Rectal smooth muscle tissue (tissue), 1 donor: ENCODE results near the gene FAM193B.
A peak's percentile ranks its signal among the peaks of the same experiment; 100 is the strongest.

Experiments
- H3K27ac ChIP-seq: one replicate; pipeline ENCODE4 v1.7.0; 2013; ENCODE audit warnings: low read depth, low read length, inconsistent platforms
- H3K27me3 ChIP-seq: one replicate; pipeline ENCODE4 v1.7.0; 2013; ENCODE audit warnings: low read length; ENCODE audit not compliant: control insufficient read depth, insufficient read depth
- H3K36me3 ChIP-seq: one replicate; pipeline ENCODE4 v1.7.0; 2013; ENCODE audit warnings: low read length; ENCODE audit not compliant: control insufficient read depth, insufficient read depth
- H3K4me1 ChIP-seq: one replicate; pipeline ENCODE4 v1.7.0; 2013; ENCODE audit warnings: low read length; ENCODE audit not compliant: control insufficient read depth, insufficient read depth
- H3K4me3 ChIP-seq: one replicate; pipeline ENCODE4 v1.7.0; 2013; ENCODE audit warnings: low read length
- H3K9ac ChIP-seq: one replicate; pipeline ENCODE4 v1.7.0; 2013; ENCODE audit warnings: low read length

FAM193B gene

DNA sequence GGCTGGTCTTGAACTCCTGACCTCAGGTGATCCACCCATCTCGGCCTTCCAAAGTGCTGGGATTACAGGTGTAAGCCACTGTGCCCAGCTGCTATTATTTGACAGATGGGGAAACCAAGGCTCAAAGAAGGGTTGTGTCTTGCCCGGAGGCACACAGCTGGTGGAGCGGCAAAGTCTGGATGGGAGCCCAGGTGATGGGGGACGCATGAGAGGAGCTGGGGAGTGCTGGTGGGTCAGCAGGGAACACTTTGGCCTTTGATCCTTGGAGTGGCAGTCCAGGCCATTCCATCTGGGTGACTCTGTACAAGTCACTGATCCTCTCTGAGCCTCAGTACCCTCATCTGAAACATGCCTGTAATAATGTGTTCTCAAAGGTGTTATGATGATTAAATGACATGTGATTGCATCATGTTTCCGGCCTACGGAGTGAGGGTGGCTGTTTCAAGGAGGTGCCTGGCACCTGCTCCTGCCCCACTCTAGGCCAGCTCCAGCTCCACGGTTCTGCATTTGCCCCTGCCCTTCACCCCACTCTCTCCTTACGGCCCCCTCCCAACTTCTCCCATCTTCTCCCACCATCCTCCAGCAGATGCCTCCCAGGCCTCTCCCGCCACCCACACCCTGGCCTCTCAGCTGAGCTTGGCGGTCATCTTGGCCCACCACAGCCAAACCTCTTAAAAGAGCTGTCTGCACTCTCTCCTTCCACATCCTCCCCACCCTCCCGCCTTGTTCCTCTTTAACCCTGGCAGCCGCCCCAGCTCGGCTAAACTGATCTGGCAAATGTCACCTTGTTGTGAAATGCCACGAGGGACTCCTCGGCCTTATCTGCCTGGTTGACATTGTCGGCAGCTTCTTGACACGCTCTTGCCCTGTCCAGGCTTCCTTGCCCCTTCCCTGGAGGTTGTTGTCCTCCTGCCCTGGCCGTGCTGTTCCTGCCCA is 75.4 kb downstream of the FAM193B start:
- H3K36me3 ChIP-seq = peaks cover 3% of the 10 kb centered on the region
- H3K4me1 ChIP-seq = peaks cover 36% of the 10 kb centered on the region
- peak overlapping the region; percentile 42 for H3K9ac ChIP-seq
- peak overlapping the region; percentile 88 for H3K27ac ChIP-seq
- no peaks in the 10 kb centered on the region for H3K27me3 ChIP-seq
- H3K4me3 ChIP-seq = no peak overlapping the region

GRCh38 chr5:177477701-177478477 is 76.5 kb downstream of the FAM193B start:
- H3K27me3 ChIP-seq = no peaks in the 10 kb centered on the region
- H3K36me3 ChIP-seq = peaks cover 3% of the 10 kb centered on the region
- peaks cover 27% of the 10 kb centered on the region for H3K4me1 ChIP-seq
- peak overlapping the region; percentile 72 for H3K27ac ChIP-seq
- no peak overlapping the region for H3K4me3 ChIP-seq
- no peak overlapping the region for H3K9ac ChIP-seq

DNA sequence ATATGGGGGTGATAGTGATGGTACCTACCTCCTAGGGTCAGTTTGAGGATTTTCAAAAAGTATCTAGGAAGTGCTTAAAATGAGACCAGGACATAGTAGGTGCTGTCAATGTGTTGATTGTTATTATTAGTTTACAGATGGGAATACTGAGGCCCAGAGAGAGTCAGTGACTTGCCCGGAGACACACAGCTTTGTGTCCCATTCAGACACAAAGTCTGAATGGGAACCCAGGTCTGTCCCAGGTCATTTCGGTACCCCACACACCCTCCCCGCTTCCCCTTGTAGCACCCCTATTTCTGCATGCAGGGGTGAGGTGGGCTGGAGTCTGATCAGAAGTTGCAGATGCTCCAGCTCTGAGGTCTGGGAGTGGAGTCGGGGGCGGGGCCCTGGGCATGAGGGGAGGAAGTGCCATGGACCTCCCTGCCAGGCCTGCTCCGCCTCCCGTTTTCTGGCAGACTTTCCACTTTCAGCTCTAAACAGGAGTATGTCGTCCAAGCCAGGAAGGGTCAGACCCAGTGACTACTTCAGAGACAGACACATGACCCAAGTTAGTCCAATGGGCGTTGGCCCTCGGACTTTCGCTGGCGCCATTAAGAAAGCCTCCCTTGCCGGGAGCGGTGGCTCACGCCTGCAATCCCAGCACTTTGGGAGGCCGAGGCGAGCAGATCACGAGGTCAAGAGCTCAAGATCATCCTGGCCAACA is 77.7 kb downstream of the FAM193B start:
- peaks cover 1% of the 10 kb centered on the region for H3K36me3 ChIP-seq
- no peaks in the 10 kb centered on the region for H3K27me3 ChIP-seq
- H3K27ac ChIP-seq = peak overlapping the region; percentile 72
- H3K9ac ChIP-seq = no peak overlapping the region
- no peak overlapping the region for H3K4me3 ChIP-seq
- peaks cover 35% of the 10 kb centered on the region for H3K4me1 ChIP-seq

DNA sequence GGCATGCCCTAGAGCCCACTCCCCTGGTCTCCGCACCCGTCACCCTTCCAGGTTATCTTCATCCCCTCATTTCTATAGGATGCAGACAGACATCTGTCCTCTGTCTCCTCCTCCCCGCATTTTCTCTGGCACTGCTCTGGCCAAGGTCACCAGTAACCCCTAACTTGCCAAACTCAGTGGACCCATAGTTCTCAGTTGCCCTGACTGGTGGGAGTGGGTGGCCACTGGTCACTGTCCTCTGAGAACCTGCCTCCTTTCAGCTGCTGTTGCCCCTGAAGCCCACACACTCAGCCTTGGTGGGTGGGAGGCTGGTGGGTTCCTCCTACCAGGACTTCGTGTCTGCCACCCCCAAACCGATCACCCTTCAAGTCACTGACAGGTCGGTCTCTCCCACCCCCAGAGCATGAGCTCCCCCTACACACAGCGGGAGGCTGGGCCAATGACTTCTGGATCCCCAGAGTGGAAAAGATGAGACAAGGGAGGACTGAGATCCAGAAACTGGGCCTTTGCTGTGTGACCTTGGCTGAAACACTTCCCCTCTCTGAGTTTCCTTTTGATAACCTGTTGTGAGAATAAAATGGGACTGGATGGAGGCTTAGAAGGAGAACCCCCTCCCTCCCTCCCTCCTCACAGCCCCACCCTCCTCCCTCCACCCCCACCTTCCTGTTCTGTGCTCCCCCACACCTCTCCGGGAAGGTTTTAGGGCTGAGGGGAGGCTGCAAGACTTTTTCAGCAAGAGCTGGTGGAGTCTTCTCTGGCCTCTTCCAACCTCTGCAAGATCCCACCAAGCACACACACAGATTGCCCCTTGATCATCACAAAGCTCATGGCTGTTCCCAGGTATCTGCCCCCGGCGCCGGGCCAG is 78.6 kb downstream of the FAM193B start:
- no peaks in the 10 kb centered on the region for H3K27me3 ChIP-seq
- peak overlapping the region; percentile 72 for H3K27ac ChIP-seq
- no peaks in the 10 kb centered on the region for H3K36me3 ChIP-seq
- H3K4me3 ChIP-seq = no peak overlapping the region
- no peak overlapping the region for H3K9ac ChIP-seq
- peaks cover 38% of the 10 kb centered on the region for H3K4me1 ChIP-seq

- Histone ChIP-seq H3K27ac (peak overlapping the region; percentile 34), H3K27me3 (no peaks in the 10 kb centered on the region), H3K36me3 (no peaks in the 10 kb centered on the region), H3K4me1 (peaks cover 38% of the 10 kb centered on the region), H3K4me3 (no peak overlapping the region), H3K9ac (no peak overlapping the region)
Measured at GRCh38 chr5:177474846-177475562, 79.4 kb downstream of the FAM193B start.

GRCh38 chr5:177474002-177474476 is 80.3 kb downstream of the FAM193B start:
- Histone ChIP-seq H3K27me3 (no peaks in the 10 kb centered on the region), H3K27ac (peak overlapping the region; percentile 34), H3K9ac (no peak overlapping the region), H3K36me3 (no peaks in the 10 kb centered on the region), H3K4me3 (no peak overlapping the region), H3K4me1 (peaks cover 31% of the 10 kb centered on the region)

- no peaks in the 10 kb centered on the region for H3K27me3 ChIP-seq
- H3K36me3 ChIP-seq = no peaks in the 10 kb centered on the region
- H3K9ac ChIP-seq = no peak within 1 kb of the TSS
- H3K4me3 ChIP-seq = peak within 1 kb of the TSS; percentile 77
- H3K27ac ChIP-seq = peak within 1 kb of the TSS; percentile 65
- H3K4me1 ChIP-seq = peaks cover 27% of the 10 kb centered on the region
Measured at GRCh38 chr5:177473443-177474001, 80.8 kb downstream of the FAM193B start, which contains the start of gene DBN1. Gene DBN1 (minus strand): TSS chr5:177473634. CDS start chr5:177473521, 113 bp downstream.

DNA sequence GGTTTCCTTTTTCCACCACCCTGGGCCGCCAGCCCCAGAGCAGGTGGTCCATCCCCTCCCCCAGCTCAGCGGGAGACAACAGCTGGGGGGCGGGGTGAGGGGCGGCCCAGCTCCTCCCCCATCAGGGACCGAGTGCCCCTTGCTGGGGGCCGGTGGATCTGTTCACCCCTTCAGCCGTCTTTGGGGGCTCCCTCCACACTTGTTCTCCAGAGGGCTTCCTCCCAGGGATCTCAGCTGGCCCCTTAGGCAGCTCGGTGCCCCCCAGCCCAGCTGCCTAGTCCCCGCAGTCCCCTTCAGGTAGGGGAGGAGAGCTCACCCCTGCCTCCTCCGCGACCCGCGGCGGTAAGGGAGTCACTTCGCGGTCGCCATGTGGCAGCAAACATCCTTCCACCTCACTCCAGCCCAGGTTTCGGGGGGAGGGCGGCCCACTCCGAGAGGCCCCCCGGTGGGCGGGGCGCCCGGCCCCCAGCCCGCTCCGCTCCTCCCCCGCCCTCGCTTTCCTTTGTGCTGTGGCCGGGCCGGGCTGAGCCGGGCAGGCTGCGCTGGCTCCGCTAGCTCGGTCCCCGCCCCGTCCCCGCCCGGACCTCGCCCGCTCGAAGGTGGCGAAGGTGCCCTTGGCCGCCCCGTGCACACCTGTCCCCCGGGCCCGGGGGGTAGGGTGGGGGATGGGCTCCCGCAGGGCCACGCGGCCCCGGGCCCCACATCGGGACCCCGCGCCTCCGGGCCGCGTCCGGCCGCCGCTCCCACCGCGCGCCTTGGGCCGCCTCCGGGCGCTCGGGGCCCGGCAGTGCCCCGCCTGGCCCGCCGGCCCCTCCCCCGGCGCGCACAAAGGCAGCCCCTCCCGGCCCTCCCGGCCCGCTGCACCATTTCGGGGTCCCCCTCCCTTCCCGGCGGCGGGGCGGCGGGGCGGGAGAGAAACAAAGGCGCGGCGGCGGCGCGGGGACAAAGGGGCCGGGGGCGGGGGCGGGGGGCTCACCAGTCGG is 81.6 kb downstream of the FAM193B start:
- no peaks in the 10 kb centered on the region for H3K36me3 ChIP-seq
- H3K4me1 ChIP-seq = peaks cover 27% of the 10 kb centered on the region
- H3K9ac ChIP-seq = no peak overlapping the region
- H3K4me3 ChIP-seq = peak overlapping the region; percentile 77
- H3K27me3 ChIP-seq = no peaks in the 10 kb centered on the region
- H3K27ac ChIP-seq = peak overlapping the region; percentile 65

GRCh38 chr5:177471610-177472356 is 82.6 kb downstream of the FAM193B start:
- Histone ChIP-seq H3K4me3 (peak overlapping the region; percentile 77), H3K4me1 (peaks cover 27% of the 10 kb centered on the region), H3K9ac (no peak overlapping the region), H3K27ac (no peak overlapping the region), H3K36me3 (peaks cover 1% of the 10 kb centered on the region), H3K27me3 (no peaks in the 10 kb centered on the region)
